Stimulated activated CD4-positive, alpha-beta T cell treated with anti-CD3 and anti-CD28 coated beads, Interleukin-2, amount 100 ng/mL, for 24 hours (primary cell): Measurements from ENCODE around the gene TRAF3IP3.

Experiments used
- DNase-seq, 2 donors: peaks; one replicate each; pipeline ENCODE4 v3.0.0-alpha.2; 2020

TRAF3IP3 gene

DNA sequence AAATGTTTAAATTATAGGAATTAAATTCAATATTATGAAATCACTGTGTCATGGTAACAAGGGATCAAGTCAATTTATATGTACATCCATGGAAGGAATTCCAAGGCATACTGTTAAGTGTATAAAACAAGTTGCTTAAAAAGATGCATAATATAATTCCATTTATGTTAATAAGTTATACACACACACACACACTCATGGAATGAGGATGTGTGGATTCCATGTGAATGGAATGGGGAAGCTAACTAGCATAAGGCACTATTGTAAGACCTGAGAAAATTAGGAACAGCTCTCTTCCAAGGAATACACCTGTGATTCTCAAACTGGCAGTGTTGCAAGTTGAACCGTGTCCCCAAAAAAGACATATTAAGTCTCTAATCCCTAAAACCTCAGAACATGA, 17.6 kb upstream of the TRAF3IP3 start:
- no peak for DNase-seq

- DNase-seq, result no peak
These were observed 14.7 kb upstream of the TRAF3IP3 start for GRCh38 chr1:209741193-209741592.

DNA sequence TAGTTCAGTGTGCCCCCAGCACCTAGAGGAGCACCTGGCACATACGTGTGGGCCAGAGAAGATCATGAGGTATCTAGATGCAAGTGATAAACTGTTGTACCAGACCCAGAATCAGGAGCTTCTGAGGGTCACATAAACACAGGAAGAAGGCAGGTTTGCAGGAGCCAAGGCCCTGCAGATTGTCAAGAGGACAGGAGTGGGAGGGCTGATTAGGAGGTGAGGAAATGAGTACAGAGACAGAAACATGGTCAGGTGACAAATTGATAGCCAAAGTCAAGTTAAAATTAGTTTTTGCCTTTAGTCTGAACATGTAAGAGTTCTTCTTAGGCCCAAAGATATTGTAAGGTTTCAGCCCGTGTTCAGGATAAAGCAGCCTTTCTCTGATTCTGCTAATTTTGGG, 14.0 kb upstream of the TRAF3IP3 start:
- no peak for DNase-seq

- no peak for DNase-seq
These were observed 13.3 kb upstream of the TRAF3IP3 start for GRCh38 chr1:209742409-209743144.

DNA sequence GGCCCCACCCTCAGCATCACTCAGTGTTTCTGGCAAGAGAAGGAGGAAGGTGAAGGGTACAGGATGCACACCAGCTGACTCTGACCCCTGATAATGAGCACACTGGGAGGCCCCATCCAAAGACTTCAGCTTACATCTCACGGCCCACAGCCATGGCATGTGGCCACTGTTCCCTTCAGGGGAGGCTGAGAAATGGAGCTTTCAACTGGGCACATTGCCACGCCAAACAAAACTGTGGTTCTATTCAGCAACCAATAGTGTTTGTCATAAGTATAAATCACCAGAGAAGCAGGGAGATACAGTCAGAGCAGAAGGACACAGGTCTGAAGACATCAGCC, 12.7 kb upstream of the TRAF3IP3 start:
- DNase-seq, result no peak

GRCh38 chr1:209746451-209747165, 9.2 kb upstream of the TRAF3IP3 start:
- no peak for DNase-seq

GRCh38 chr1:209747580-209748262, 8.1 kb upstream of the TRAF3IP3 start:
- DNase-seq, result peak; percentile 91 to 93

- DNase-seq, result no peak
These were observed 7.2 kb upstream of the TRAF3IP3 start for GRCh38 chr1:209748620-209749019.

GRCh38 chr1:209749205-209749604, 6.6 kb upstream of the TRAF3IP3 start:
- DNase-seq, result no peak

GRCh38 chr1:209749670-209750323, 6.1 kb upstream of the TRAF3IP3 start:
- DNase-seq, result no peak

GRCh38 chr1:209751627-209752231, 4.1 kb upstream of the TRAF3IP3 start:
- DNase-seq, result peak in 1 of 2 donors; percentile 48

- DNase-seq, result no peak
These were observed 3.0 kb upstream of the TRAF3IP3 start for GRCh38 chr1:209752890-209753289.

GRCh38 chr1:209755256-209755655, 597 bp upstream of the TRAF3IP3 start:
- no peak for DNase-seq

- DNase-seq, result peak; percentile 40 to 44
These were observed 977 bp downstream of the TRAF3IP3 start for GRCh38 chr1:209756615-209757445.

GRCh38 chr1:209758400-209758799, 2.5 kb downstream of the TRAF3IP3 start:
- no peak for DNase-seq

GRCh38 chr1:209759829-209760359, 4.0 kb downstream of the TRAF3IP3 start:
- DNase-seq, result no peak

DNA sequence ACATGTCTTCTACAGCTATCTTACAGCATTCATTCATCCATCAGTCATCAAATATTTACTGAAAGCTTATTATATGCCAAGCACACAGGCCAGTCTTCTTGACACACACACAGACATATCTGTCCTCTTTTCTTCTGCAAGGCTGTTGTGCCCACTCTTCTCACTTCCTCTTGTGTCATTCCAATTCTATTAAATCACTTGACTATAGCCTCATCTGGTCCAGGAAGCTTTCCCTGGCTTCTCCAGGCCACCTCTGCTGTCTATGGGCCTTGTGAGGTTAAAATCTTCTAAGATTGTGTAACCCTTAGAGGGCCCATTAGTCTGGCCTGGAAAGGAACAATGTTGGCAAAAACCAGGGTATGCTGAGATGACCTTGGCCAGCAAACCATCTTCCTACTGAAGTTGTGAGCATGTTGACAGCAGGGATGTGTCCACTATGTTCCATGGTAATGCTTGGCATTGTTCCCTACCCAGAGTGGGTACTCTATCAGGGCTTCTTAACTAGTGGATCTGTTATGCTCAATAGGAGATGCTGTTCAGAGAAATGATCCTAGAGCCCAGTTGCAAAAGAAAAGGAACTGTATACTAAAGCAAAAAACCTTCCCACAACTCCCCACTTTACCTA, 5.3 kb downstream of the TRAF3IP3 start:
- no peak for DNase-seq

DNA sequence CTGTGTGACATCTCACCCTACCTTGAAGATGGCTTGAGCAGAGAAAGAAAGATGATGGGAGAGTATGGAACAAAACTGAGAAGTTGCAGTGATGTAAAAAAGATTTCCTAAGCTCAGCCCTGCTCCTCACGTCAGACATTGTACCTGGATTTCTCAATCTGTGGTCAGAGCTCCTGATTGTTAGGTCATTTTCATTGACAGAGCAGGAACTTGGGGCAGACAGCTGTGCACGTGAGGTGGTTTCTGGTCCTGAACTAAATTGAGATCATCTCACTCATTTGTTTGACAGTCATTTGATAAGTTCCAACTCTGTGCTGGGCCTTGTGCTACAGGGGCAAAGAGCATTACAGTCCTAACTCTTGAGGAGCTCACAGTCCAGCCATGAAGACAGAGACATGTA, 10.2 kb downstream of the TRAF3IP3 start:
- no peak for DNase-seq

DNA sequence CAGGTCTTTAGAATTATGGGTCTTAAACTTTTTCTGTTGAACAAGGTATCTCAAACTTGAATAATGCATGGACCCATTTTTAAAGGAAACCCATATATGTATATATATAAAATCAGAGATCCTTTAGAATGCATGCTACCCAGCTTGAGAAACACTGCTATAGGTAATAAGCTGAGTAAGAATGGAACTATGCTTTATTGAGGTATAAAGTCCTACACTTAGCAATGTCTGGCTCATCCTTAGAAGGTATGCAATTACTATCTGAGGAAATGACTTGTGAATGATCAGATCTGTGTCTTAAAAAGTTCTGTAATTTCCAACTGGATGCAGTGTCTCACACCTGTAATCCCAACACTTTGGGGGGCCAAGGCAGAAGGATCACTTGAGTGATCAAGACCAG, 11.2 kb downstream of the TRAF3IP3 start:
- no peak for DNase-seq

GRCh38 chr1:209767706-209768105, 11.9 kb downstream of the TRAF3IP3 start:
- DNase-seq, result no peak

DNA sequence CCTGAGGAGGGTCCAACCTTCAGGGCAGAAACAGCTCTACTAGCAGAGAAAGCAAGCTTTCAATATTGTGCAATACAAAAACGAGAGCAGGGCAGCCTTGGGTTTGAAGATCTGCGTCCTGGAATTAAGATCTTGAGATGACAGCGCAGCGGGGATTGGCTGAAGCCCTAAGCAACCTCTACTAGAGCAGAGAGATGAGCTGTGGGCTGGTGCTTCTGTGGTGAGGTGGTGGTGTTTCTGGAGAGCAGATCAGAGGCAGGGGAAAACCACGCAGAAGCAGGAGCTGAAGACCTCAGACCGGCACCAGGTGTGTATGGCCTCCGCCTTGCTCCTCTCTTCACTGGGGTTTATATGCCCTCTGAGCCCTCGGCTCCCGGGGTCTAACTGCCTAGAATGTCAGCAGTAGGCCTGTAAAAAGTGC, 12.5 kb downstream of the TRAF3IP3 start:
- DNase-seq, result peak; percentile 81 to 83
